GM12878 (cell line): ENCODE data around the gene TIMM17B. TPM values are rescaled to one million over a fixed set of nuclear protein-coding genes. Genes with fewer than 3 reads are reported as not detected.

Experiments used
- BHLHE40 ChIP-seq, 2 experiments: fragments of 450-650 bp in 1 of 2; IDR thresholded peaks; 2 replicates each; pipeline ENCODE4 v1.6.1; 2011 to 2017; ENCODE audit warnings: low read depth in 2 of 2, borderline replicate concordance in 1 of 2, improper control_type of control experiment in 1 of 2, low read length in 1 of 2, mild to moderate bottlenecking in 1 of 2
- CBX5 ChIP-seq: sonication (generic); IDR thresholded peaks from 2 replicates; pipeline ENCODE4 v1.6.1; 2016; ENCODE audit warnings: low read depth, moderate library complexity, mild to moderate bottlenecking, inconsistent platforms
- CHD1 ChIP-seq: IDR thresholded peaks from 2 replicates; pipeline ENCODE4 v1.6.1; 2012; ENCODE audit warnings: low read depth, low read length, improper control_type of control experiment
- CHD2 ChIP-seq: IDR thresholded peaks from 2 replicates; pipeline ENCODE4 v1.6.1; 2011; ENCODE audit warnings: low read depth, low read length, improper control_type of control experiment, borderline replicate concordance
- CHD4 ChIP-seq: fragments of 200-600 bp; sonication (generic); IDR thresholded peaks from 2 replicates; pipeline ENCODE4 v1.6.1; 2016; ENCODE audit warnings: mild to moderate bottlenecking
- DPF2 ChIP-seq: fragments of 450-650 bp; IDR thresholded peaks from 2 replicates; pipeline ENCODE4 v1.6.1; 2017; ENCODE audit warnings: mild to moderate bottlenecking
- EP300 ChIP-seq, 2 experiments: fragments of 150-350 bp in 1 of 2; IDR thresholded peaks; 2 replicates each; pipeline ENCODE4 v1.6.1; 2011 to 2012; ENCODE audit warnings: low read depth in 2 of 2, low read length in 2 of 2, borderline replicate concordance in 1 of 2, improper control_type of control experiment in 1 of 2, inconsistent platforms in 1 of 2; ENCODE audit not compliant: control insufficient read depth in 1 of 2
- FOXM1 ChIP-seq: IDR thresholded peaks from 2 replicates; pipeline ENCODE4 v1.6.1; 2012; ENCODE audit warnings: low read depth, mild to moderate bottlenecking, inconsistent platforms, low read length, moderate library complexity
- HCFC1 ChIP-seq: fragments of 150-350 bp; IDR thresholded peaks from 2 replicates; pipeline ENCODE4 v1.6.1; 2014; ENCODE audit warnings: low read length
- IRF4 ChIP-seq: IDR thresholded peaks from 2 replicates; pipeline ENCODE4 v1.6.1; 2011; ENCODE audit warnings: low read depth, low read length
- MEF2B ChIP-seq: fragments of 450-650 bp; IDR thresholded peaks from 2 replicates; pipeline ENCODE4 v1.6.1; 2018; ENCODE audit warnings: mild to moderate bottlenecking, moderate library complexity; ENCODE audit not compliant: partially characterized antibody, poor library complexity, severe bottlenecking
- MTA3 ChIP-seq: IDR thresholded peaks from 2 replicates; pipeline ENCODE4 v1.6.1; 2012; ENCODE audit warnings: low read length, inconsistent platforms, borderline replicate concordance
- NFIC ChIP-seq: IDR thresholded peaks from 2 replicates; pipeline ENCODE4 v1.6.1; 2012; ENCODE audit warnings: low read depth, mild to moderate bottlenecking, inconsistent platforms, low read length, moderate library complexity
- NR2F1 ChIP-seq: fragments of 450-650 bp; conservative IDR thresholded peaks from 2 replicates; pipeline ENCODE4 v1.6.1; 2017; ENCODE audit warnings: mild to moderate bottlenecking
- PAX5 ChIP-seq: IDR thresholded peaks from 2 replicates; pipeline ENCODE4 v1.6.1; 2011; ENCODE audit warnings: low read depth, low read length, borderline replicate concordance
- PML ChIP-seq: IDR thresholded peaks from 2 replicates; pipeline ENCODE4 v1.6.1; 2012; ENCODE audit warnings: low read length, inconsistent platforms
- RELA ChIP-seq: fragments of 450-650 bp; IDR thresholded peaks from 2 replicates; pipeline ENCODE4 v1.8.0; 2014; ENCODE audit warnings: borderline replicate concordance; ENCODE audit not compliant: partially characterized antibody
- RUNX3 ChIP-seq: IDR thresholded peaks from 2 replicates; pipeline ENCODE4 v1.6.1; 2012; ENCODE audit warnings: low read length, inconsistent platforms
- SMAD1 ChIP-seq: fragments of 450-650 bp; IDR thresholded peaks from 2 replicates; pipeline ENCODE4 v1.6.1; 2018; ENCODE audit warnings: mild to moderate bottlenecking, low read depth; ENCODE audit not compliant: partially characterized antibody
- TARDBP ChIP-seq: IDR thresholded peaks from 2 replicates; pipeline ENCODE4 v1.6.1; 2016; ENCODE audit warnings: borderline replicate concordance
- TCF3 ChIP-seq: IDR thresholded peaks from 2 replicates; pipeline ENCODE4 v1.6.1; 2012; ENCODE audit warnings: low read depth, mild to moderate bottlenecking, low read length, borderline replicate concordance; ENCODE audit not compliant: insufficient read depth
- YBX1 ChIP-seq: fragments of 450-650 bp; IDR thresholded peaks from 2 replicates; pipeline ENCODE4 v1.6.1; 2016; ENCODE audit warnings: antibody characterized with exemption
- YY1 ChIP-seq: IDR thresholded peaks from 2 replicates; pipeline ENCODE4 v1.6.1; 2011; ENCODE audit warnings: low read depth, mild to moderate bottlenecking, low read length
- ZNF384 ChIP-seq: IDR thresholded peaks from 2 replicates; pipeline ENCODE4 v1.6.1; 2012; ENCODE audit warnings: low read depth, mild to moderate bottlenecking, low read length, improper control_type of control experiment, borderline replicate concordance
- polyA plus RNA-seq, 11 experiments: library from polyadenylated mRNA; depleted of rRNA in 4 of 11; unstranded in 6 of 11; stranded (reverse) in 5 of 11; fragments of >200 nt; fragmentation: Nextera tagmentation in 4 of 11; fragmentation: Illumina TruSeq in 1 of 11; extraction: Ambion mirVana in 4 of 11; extraction: Trizol in 1 of 11; gene quantifications; 1 replicate in 1 of 11; 2 replicates in 10 of 11; pipeline versions ENCODE4 v1.2.1 to v1.2.3, GENCODE V29; 2011 to 2016; ENCODE audit warnings: inconsistent platforms in 2 of 11, missing spikeins in 2 of 11, low read depth in 1 of 11
- total RNA-seq, 4 experiments: library from RNA; depleted of rRNA in 3 of 4; stranded (reverse); fragments of >200 nt in 3 of 4; fragmentation: Illumina TruSeq in 1 of 4; extraction: Trizol in 1 of 4; gene quantifications; 2 replicates each; pipeline versions ENCODE4 v1.2.1 to v1.2.3, GENCODE V29; 2013 to 2021
- TF ChIP-seq, protein P1 (sequence below): IDR thresholded peaks from 2 replicates; pipeline ENCODE4 v1.6.1; 2011; ENCODE audit warnings: low read depth, mild to moderate bottlenecking, low read length, moderate library complexity, borderline replicate concordance; ENCODE audit errors: extremely low read depth
- TF ChIP-seq, protein P2 (sequence below): fragments of 450-650 bp; IDR thresholded peaks from 2 replicates; pipeline ENCODE4 v1.6.1; 2018; ENCODE audit warnings: mild to moderate bottlenecking, low read depth, moderate library complexity; ENCODE audit not compliant: partially characterized antibody
- TF ChIP-seq, protein P3 (sequence below): IDR thresholded peaks from 2 replicates; pipeline ENCODE4 v1.6.1; 2012; ENCODE audit warnings: low read length, inconsistent platforms

The TIMM17B gene
- total and polyA plus RNA-seq, 10 of the 15 experiments (the other 5 are each of a cell fraction or from before 2014, with no cell fraction given): 4.5 to 88.7 (median 47.5) TPM

DNA sequence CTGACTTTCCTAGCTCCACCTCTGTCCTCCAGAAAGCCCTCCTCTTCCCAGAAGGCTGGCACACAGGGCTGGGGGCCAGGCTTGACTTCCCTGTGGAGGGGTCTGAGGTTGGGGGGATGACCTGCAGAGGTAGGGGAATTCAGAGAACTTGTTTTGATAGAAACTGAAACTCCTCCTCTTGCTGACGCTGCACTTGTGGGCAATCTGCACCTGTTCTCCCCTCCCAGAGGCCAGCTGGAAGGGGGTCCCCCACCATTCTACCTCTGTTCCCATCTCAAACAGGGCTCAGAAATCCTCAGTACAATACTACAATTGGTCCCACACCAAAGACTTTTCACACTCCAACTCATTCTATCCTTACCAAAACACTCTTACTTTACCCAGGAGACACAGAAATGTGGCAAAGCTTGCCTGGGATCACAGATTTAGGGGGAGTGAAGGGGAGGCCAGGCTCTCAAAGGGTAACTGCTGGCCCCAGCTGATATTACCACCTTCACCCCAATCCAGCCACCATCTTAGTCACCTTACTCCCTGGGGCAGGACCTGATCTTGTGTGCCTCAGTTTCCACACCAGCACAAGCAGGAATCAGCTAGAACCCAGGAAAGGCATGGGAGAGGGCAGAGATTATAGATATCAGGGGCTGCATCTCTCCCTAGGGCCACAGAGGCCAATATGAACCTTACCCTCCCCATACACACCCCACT, 41.3 kb upstream of the TIMM17B start (continued):
- TF ChIP-seq MEF2B (peak; percentile 86), NFIC (peak; percentile 80), FOXM1 (peak; percentile 82; the same call in 1 of the 2 replicates), RELA (peak; percentile 96), IRF4 (peak; percentile 84), SMAD1 (peak; percentile 65), PML (0 out of 2 replicates have a peak, but pooled peaks have one; percentile 44), TCF3 (peak; percentile 98), DPF2 (peak; percentile 62), HCFC1 (no peak), CHD2 (peak; percentile 57; the same call in 1 of the 2 replicates), MTA3 (peak; percentile 70; the same call in 1 of the 2 replicates), CHD4 (no peak), YBX1 (no peak), YY1 (0 out of 2 replicates have a peak, but pooled peaks have one; percentile 24), ZNF384 (peak; percentile 41; the same call in 1 of the 2 replicates), TARDBP (no peak; the same call in 1 of the 2 replicates), PAX5 (peak; percentile 91), BHLHE40 (IDR thresholded peaks at IDR 0.05; ENCODE audit: borderline replicate concordance in 1 of 2, low read depth in 2 of 2, low read length in 1 of 2) (peak; percentile 62 to 63; a peak in 3 of 4 replicates), NR2F1 (peak; percentile 89), CBX5 (no peak), EP300 (IDR thresholded peaks at IDR 0.05; ENCODE audit: borderline replicate concordance in 1 of 2, control insufficient read depth in 1 of 2, low read depth in 2 of 2, low read length in 2 of 2) (peak; percentile 97 to 98), CHD1 (no peak), RUNX3 (peak; percentile 91)
- TF ChIP-seq, protein P1, sequence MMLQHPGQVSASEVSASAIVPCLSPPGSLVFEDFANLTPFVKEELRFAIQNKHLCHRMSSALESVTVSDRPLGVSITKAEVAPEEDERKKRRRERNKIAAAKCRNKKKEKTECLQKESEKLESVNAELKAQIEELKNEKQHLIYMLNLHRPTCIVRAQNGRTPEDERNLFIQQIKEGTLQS: no peak
- TF ChIP-seq, protein P2, sequence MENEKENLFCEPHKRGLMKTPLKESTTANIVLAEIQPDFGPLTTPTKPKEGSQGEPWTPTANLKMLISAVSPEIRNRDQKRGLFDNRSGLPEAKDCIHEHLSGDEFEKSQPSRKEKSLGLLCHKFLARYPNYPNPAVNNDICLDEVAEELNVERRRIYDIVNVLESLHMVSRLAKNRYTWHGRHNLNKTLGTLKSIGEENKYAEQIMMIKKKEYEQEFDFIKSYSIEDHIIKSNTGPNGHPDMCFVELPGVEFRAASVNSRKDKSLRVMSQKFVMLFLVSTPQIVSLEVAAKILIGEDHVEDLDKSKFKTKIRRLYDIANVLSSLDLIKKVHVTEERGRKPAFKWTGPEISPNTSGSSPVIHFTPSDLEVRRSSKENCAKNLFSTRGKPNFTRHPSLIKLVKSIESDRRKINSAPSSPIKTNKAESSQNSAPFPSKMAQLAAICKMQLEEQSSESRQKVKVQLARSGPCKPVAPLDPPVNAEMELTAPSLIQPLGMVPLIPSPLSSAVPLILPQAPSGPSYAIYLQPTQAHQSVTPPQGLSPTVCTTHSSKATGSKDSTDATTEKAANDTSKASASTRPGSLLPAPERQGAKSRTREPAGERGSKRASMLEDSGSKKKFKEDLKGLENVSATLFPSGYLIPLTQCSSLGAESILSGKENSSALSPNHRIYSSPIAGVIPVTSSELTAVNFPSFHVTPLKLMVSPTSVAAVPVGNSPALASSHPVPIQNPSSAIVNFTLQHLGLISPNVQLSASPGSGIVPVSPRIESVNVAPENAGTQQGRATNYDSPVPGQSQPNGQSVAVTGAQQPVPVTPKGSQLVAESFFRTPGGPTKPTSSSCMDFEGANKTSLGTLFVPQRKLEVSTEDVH: no peak
- TF ChIP-seq, protein P3, sequence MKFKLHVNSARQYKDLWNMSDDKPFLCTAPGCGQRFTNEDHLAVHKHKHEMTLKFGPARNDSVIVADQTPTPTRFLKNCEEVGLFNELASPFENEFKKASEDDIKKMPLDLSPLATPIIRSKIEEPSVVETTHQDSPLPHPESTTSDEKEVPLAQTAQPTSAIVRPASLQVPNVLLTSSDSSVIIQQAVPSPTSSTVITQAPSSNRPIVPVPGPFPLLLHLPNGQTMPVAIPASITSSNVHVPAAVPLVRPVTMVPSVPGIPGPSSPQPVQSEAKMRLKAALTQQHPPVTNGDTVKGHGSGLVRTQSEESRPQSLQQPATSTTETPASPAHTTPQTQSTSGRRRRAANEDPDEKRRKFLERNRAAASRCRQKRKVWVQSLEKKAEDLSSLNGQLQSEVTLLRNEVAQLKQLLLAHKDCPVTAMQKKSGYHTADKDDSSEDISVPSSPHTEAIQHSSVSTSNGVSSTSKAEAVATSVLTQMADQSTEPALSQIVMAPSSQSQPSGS: peak; percentile 65; the same call in 1 of the 2 replicates
